NT2/D1 (cell line): Measurements from ENCODE around the gene MPST.

Experiments
- DNase-seq: peaks from one replicate; pipeline ENCODE4 v3.0.0-alpha.2; 2011; ENCODE audit warnings: low read depth, low spot score
- H3K27me3 ChIP-seq: 2 replicates; pipeline ENCODE4 v1.6.0; 2011; ENCODE audit warnings: mild to moderate bottlenecking; ENCODE audit not compliant: insufficient read length, insufficient read depth
- H3K36me3 ChIP-seq: 2 replicates; pipeline ENCODE4 v1.6.1; 2011; ENCODE audit warnings: mild to moderate bottlenecking, low read length, mixed read lengths; ENCODE audit not compliant: insufficient read depth, insufficient read length
- H3K4me1 ChIP-seq: 2 replicates; pipeline ENCODE4 v1.5.1; 2011; ENCODE audit not compliant: insufficient read depth, insufficient read length
- H3K4me3 ChIP-seq: 2 replicates; pipeline ENCODE4 v1.5.1; 2011; ENCODE audit warnings: low read depth; ENCODE audit not compliant: insufficient read length
- H3K9ac ChIP-seq: 2 replicates; pipeline ENCODE4 v1.6.0; 2011; ENCODE audit warnings: low read depth; ENCODE audit not compliant: insufficient read length
- H3K9me3 ChIP-seq: 2 replicates; pipeline ENCODE4 v1.5.1; 2011; ENCODE audit warnings: mild to moderate bottlenecking, low read length; ENCODE audit not compliant: insufficient read depth
- SUZ12 ChIP-seq: IDR thresholded peaks from 2 replicates; pipeline ENCODE4 v1.6.1; 2011; ENCODE audit not compliant: insufficient read length, insufficient read depth; ENCODE audit errors: extremely low read depth
- YY1 ChIP-seq: IDR thresholded peaks from 2 replicates; pipeline ENCODE4 v1.6.1; 2011; ENCODE audit not compliant: insufficient read length, insufficient read depth
- ZNF274 ChIP-seq: IDR thresholded peaks from 2 replicates; pipeline ENCODE4 v1.6.1; 2011; ENCODE audit warnings: mild to moderate bottlenecking, low read depth, low read length

The MPST gene

GRCh38 chr22:37056246-37056645 lies 36.7 kb downstream of the MPST start:
- Histone ChIP-seq H3K36me3 (peaks cover 65% of the 10 kb centered on the region), H3K4me3 (no peak overlapping the region), H3K4me1 (peaks cover 3% of the 10 kb centered on the region), H3K27me3 (no peaks in the 10 kb centered on the region), H3K9me3 (no peaks in the 10 kb centered on the region), H3K9ac (no peak overlapping the region)
- TF ChIP-seq SUZ12 (no peak), ZNF274 (no peak), YY1 (no peak)
- DNase-seq, result no peak

GRCh38 chr22:37057226-37057625 lies 37.7 kb downstream of the MPST start:
- H3K36me3 ChIP-seq, result peaks cover 65% of the 10 kb centered on the region
- no peak for DNase-seq
- no peaks in the 10 kb centered on the region for H3K9me3 ChIP-seq
- no peak overlapping the region for H3K9ac ChIP-seq
- no peak overlapping the region for H3K4me3 ChIP-seq
- H3K4me1 ChIP-seq, result peaks cover 10% of the 10 kb centered on the region
- no peaks in the 10 kb centered on the region for H3K27me3 ChIP-seq
- TF ChIP-seq YY1 (no peak), ZNF274 (no peak), SUZ12 (no peak)

DNA sequence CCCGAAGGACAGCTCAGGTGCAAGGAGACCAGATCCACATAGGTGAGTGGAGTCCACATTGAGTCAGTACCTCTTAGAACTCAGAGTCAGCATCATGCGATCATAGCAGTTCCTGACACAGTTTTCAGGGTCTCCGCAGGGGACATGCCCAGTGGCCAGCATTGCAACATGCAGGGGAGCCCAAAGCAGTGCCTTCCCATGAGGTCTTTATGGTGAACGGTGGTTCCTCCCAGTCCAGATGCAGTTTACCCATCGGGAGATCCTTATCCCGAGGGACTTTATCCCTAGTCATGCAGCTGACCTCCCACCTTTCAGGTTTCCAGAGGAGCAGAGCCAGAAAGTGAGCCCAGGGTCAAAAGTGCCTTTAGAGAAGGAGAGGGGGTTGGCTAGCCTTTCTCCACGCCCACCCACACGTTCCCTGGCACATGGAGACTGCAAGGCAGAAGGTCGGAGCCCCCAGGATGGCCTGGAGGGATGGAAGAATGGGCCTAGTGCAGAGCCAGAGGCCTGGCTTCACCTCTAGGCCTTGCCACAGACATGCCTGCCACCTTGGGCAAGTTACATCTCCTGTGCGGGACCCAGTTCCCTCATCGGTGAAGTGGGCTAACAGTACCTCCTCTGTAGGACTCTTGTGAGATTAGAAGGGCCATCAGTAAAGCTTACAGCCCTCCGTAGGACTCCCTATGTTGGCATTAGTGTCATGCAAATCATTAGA lies 38.4 kb downstream of the MPST start:
- Histone ChIP-seq H3K36me3 (peaks cover 62% of the 10 kb centered on the region), H3K9ac (no peak overlapping the region)
- TF ChIP-seq SUZ12 (no peak), YY1 (no peak)

DNA sequence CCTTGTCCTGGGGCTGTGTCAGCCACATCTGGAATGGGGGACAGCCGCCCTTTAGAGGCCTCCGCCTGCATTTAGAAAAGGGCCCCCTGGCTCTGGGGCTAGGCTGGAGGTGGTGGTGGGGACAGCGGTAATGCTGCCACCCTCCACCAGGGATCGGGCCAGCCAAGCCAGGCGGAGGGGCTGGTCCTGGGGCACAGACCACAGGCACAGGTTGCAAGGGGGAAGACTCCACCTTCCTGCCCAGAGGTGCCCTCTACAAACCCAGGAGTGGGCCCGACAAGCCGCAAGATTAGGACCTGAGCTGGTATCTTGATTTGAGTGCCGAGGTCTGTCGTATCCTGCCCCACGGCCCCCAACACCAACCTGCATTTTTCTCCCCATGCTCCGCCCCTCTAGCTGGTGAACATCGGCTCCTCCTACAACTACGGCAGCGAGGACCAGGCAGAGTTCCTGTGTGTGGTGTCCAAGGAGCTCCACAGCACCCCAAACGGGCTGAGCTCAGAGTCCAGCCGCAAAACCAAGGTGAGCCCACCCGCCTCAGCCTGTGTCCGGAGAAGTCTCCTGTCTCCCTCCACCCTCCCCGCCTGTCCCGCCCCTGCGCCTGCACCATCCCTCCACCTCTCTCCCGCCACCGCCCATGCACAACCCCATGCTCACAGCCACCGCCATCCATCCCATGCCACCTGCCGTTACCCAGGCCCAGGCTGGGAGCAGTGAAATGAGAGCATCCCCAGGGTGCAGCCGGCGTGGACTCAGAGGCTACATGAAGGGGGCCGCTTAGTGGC lies 39.6 kb downstream of the MPST start:
- Histone ChIP-seq H3K4me3 (no peak overlapping the region), H3K9me3 (no peaks in the 10 kb centered on the region), H3K9ac (no peak overlapping the region), H3K27me3 (no peaks in the 10 kb centered on the region), H3K4me1 (peaks cover 18% of the 10 kb centered on the region), H3K36me3 (peaks cover 52% of the 10 kb centered on the region)
- TF ChIP-seq YY1 (no peak), ZNF274 (no peak), SUZ12 (no peak)
- no peak for DNase-seq

More for the DNA sequence above, 38.4 kb downstream of the MPST start:
- DNase-seq, result no peak
- peaks cover 16% of the 10 kb centered on the region for H3K4me1 ChIP-seq
- H3K9me3 ChIP-seq, result no peaks in the 10 kb centered on the region
- H3K4me3 ChIP-seq, result no peak overlapping the region
- H3K27me3 ChIP-seq, result no peaks in the 10 kb centered on the region

DNA sequence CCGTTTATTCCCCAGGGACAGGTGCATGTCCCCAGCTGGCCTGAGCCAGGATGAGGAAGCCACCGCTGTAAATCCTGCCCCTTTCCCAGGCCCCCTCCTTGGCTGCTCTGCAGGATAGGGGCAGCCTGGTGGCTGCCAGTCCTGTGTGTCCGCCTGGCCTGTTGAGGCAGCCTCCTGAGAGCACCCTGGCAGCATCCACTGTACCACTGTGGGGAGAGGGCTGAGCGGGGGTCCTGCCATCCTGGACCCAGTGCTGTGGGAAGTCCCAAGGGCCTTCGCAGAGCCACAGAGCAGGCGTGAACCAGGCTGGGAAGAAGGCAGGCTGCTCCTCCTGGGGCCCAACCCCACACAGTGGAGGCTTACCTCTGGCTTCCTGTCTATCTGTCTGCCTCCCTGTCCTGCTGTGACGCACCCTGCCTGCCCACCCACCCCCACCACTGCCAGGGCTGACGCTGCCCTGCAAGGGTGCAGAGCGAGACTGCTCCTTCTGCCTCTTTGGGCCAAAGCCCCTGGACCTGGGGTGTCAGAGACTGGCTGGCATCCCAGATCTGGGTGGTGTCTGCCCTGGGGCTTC lies 40.4 kb downstream of the MPST start:
- Histone ChIP-seq H3K9me3 (no peaks in the 10 kb centered on the region), H3K36me3 (peaks cover 50% of the 10 kb centered on the region), H3K27me3 (no peaks in the 10 kb centered on the region), H3K4me3 (no peak overlapping the region), H3K4me1 (peaks cover 18% of the 10 kb centered on the region), H3K9ac (no peak overlapping the region)
- no peak for TF ChIP-seq ZNF274
- no peak for DNase-seq

DNA sequence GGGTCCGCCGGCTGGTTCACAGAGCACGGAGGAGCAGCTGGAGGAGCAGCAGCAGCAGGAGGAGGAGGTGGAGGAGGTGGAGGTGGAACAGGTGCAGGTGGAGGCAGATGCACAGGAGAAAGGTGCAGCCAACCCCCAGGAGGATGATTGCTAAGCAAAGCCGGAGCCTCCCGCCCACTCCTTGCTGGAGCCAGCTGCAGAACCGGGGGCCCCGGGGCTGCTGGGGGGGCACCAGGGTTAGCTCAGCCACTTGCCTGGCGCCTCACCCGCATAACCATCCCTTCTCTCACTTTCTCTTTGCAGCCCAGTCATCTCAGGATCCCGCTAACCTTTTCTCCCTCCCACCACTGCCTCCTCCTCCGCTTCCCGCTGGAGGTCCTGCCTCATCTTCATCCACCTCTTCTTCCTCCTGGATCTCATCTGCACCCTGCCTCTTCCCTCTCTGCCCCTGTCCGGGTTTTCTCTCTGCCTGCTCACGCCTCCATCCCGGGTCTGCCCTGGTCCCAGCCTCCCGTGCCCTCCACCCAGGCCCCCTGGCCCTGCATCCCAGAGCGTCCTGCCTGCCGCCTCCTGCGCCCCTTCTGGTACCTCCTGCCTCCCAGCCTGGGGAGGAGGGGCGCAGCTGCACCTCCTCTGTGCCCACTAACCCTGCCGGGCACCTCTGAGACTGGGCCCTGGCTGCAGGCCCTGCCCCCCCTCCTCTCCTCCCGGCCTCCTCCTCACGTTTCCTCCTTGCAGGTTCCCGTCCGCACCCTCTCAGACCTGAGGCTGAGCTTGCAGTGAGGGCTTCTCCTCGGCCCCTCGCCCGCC lies 41.5 kb downstream of the MPST start:
- Histone ChIP-seq H3K27me3 (peaks cover 3% of the 10 kb centered on the region), H3K9me3 (no peaks in the 10 kb centered on the region), H3K4me3 (no peak overlapping the region), H3K4me1 (peaks cover 21% of the 10 kb centered on the region), H3K36me3 (peaks cover 50% of the 10 kb centered on the region), H3K9ac (no peak overlapping the region)
- DNase-seq, result no peak
- TF ChIP-seq ZNF274, result no peak
- no peak for TF ChIP-seq YY1
- no peak for TF ChIP-seq SUZ12
